KMS-11 (cell line): ENCODE data around the gene PTPRN2.

Experiments
- H2AFZ ChIP-seq: fragments of 200-600 bp; sonication (generic); 2 replicates; pipeline ENCODE4 v1.6.1; 2016; ENCODE audit warnings: antibody characterized with exemption, mixed run types, low read depth
- H3K27ac ChIP-seq: fragments of 200-600 bp; sonication (generic); 2 replicates; pipeline ENCODE4 v1.6.1; 2016; ENCODE audit warnings: mild to moderate bottlenecking, mixed run types
- H3K27me3 ChIP-seq: fragments of 200-600 bp; sonication (generic); 2 replicates; pipeline ENCODE4 v1.6.1; 2017; ENCODE audit warnings: mild to moderate bottlenecking, low read depth, mixed run types, moderate library complexity; ENCODE audit not compliant: insufficient read depth
- H3K36me3 ChIP-seq: fragments of 200-600 bp; sonication (generic); 2 replicates; pipeline ENCODE4 v1.6.1; 2017; ENCODE audit warnings: mild to moderate bottlenecking, mixed run types; ENCODE audit not compliant: insufficient read depth
- H3K4me1 ChIP-seq: fragments of 200-600 bp; sonication (generic); 2 replicates; pipeline ENCODE4 v1.6.1; 2016; ENCODE audit warnings: mild to moderate bottlenecking, low read depth, mixed run types; ENCODE audit not compliant: poor library complexity, severe bottlenecking
- H3K4me2 ChIP-seq: fragments of 200-600 bp; sonication (generic); 2 replicates; pipeline ENCODE4 v1.7.0; 2016; ENCODE audit warnings: mild to moderate bottlenecking, mixed run types
- H3K4me3 ChIP-seq: fragments of 200-600 bp; sonication (generic); IDR thresholded peaks from 2 replicates; pipeline ENCODE4 v1.6.1; 2017; ENCODE audit warnings: low read depth, low read length, mixed read lengths; ENCODE audit not compliant: insufficient read depth
- H3K79me2 ChIP-seq: fragments of 200-600 bp; sonication (generic); 2 replicates; pipeline ENCODE4 v1.6.1; 2016; ENCODE audit warnings: low read depth, mixed run types; ENCODE audit not compliant: insufficient read depth
- H3K9ac ChIP-seq: fragments of 200-600 bp; sonication (generic); 2 replicates; pipeline ENCODE4 v1.6.1; 2016; ENCODE audit warnings: mild to moderate bottlenecking, mixed run types
- H4K20me1 ChIP-seq: fragments of 200-600 bp; sonication (generic); 2 replicates; pipeline ENCODE4 v1.6.1; 2016; ENCODE audit warnings: mild to moderate bottlenecking, mixed run types; ENCODE audit not compliant: insufficient read depth
- CTCF ChIP-seq: fragments of 200-600 bp; sonication (generic); conservative IDR thresholded peaks from 2 replicates; pipeline ENCODE4 v1.6.1; 2017; ENCODE audit warnings: low read depth, mild to moderate bottlenecking, antibody characterized with exemption, low read length, moderate library complexity, mixed read lengths

Gene PTPRN2

DNA sequence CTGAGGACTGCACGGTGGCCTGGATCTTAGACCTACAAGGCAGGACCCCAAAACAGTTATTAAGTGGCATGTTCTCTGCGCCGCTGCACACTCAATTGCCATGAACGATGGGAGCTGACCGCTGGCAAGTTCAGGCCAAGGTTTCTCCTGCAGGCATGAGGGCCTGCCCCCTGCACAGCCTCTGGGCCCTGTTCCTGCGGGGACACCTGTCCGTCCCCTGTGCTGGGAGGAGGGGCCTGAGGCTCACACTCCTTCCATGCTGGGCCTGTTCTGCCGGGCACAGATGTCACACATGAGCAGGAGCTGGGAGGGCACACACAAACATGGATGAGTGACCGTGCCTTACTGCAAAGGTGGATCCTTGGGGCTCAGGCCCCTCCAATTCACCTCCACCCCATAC is 90.0 kb downstream of the PTPRN2 start:
- no peaks in the 10 kb centered on the region for H3K79me2 ChIP-seq
- no peak overlapping the region for H3K27ac ChIP-seq
- no peak overlapping the region for H3K9ac ChIP-seq
- no peak overlapping the region for H3K4me3 ChIP-seq
- TF ChIP-seq CTCF, result no peak
- no peaks in the 10 kb centered on the region for H4K20me1 ChIP-seq
- no peaks in the 10 kb centered on the region for H3K36me3 ChIP-seq
- H3K4me1 ChIP-seq, result no peaks in the 10 kb centered on the region
- peaks cover 18% of the 10 kb centered on the region; the same call in 1 of the 2 replicates for H3K27me3 ChIP-seq
- no peak overlapping the region for H3K4me2 ChIP-seq
- H2AFZ ChIP-seq, result no peak overlapping the region

DNA sequence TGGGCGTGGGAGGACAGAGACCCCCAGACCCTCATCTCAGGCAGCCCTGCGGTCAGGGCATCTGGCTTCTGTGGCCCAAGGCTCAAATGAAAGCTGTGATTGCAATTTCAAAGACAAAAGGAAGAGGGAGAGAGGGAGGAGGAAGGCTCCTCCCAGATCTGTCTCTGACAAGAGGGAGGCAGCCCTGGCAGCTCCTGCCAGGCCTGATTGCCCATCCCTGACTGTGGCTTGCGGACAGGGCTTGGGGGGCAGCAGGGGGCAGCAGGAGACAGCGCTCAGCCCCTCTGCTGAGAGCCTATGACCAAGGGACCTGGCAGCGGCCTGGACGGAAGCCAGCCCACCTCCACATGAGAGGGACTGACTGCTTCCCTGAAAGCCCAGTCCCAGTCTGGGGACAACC is 91.8 kb downstream of the PTPRN2 start:
- Histone ChIP-seq H3K79me2 (no peaks in the 10 kb centered on the region), H4K20me1 (no peaks in the 10 kb centered on the region), H3K4me1 (no peaks in the 10 kb centered on the region), H3K4me2 (no peak overlapping the region), H3K27me3 (peaks cover 14% of the 10 kb centered on the region; the same call in 1 of the 2 replicates), H3K36me3 (no peaks in the 10 kb centered on the region), H3K4me3 (no peak overlapping the region), H3K27ac (no peak overlapping the region), H2AFZ (no peak overlapping the region), H3K9ac (no peak overlapping the region)
- no peak for TF ChIP-seq CTCF

- H3K4me2 ChIP-seq, result no peak overlapping the region
- H3K27me3 ChIP-seq, result peaks cover 16% of the 10 kb centered on the region; the same call in 1 of the 2 replicates
- no peaks in the 10 kb centered on the region for H3K4me1 ChIP-seq
- no peak overlapping the region for H3K27ac ChIP-seq
- no peak overlapping the region for H3K4me3 ChIP-seq
- H3K9ac ChIP-seq, result no peak overlapping the region
- H4K20me1 ChIP-seq, result no peaks in the 10 kb centered on the region
- no peak for TF ChIP-seq CTCF
- no peaks in the 10 kb centered on the region for H3K36me3 ChIP-seq
- no peaks in the 10 kb centered on the region for H3K79me2 ChIP-seq
- H2AFZ ChIP-seq, result no peak overlapping the region
Observed at GRCh38 chr7:158495216-158495615, 92.4 kb downstream of the PTPRN2 start.

DNA sequence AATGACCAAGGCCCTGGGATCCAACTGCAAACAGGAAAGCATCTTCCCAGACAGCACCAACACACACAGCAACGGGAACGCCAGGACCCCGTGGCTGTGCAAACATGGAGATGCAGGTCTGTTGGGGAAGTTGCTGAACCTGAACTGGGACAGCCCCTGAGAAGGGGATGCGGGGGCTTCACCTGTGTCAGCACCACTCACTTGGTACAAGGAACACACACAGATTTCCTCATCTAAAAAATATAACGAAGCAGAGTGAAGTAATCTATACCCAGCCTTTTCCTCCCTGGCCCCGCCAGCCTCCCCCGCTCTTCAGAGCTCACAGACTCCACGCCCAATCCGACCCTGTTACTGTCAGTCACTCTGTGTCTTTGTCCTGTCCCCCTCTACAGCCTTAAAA is 93.0 kb downstream of the PTPRN2 start:
- H4K20me1 ChIP-seq, result no peaks in the 10 kb centered on the region
- H3K4me1 ChIP-seq, result no peaks in the 10 kb centered on the region
- peaks cover 21% of the 10 kb centered on the region; the same call in 1 of the 2 replicates for H3K27me3 ChIP-seq
- no peak overlapping the region for H3K9ac ChIP-seq
- H2AFZ ChIP-seq, result no peak overlapping the region
- TF ChIP-seq CTCF, result no peak
- H3K4me3 ChIP-seq, result no peak overlapping the region
- no peaks in the 10 kb centered on the region for H3K36me3 ChIP-seq
- H3K27ac ChIP-seq, result no peak overlapping the region
- no peak overlapping the region for H3K4me2 ChIP-seq
- no peaks in the 10 kb centered on the region for H3K79me2 ChIP-seq
